GM20431 (cell line): Measurements from ENCODE around the gene AHRR.
"Not testable (repeated sequence)": the region's sequence is repeated elsewhere in the genome, so short reads cannot be mapped to it uniquely, and the experiment has no call there.

Experiments
- in situ Hi-C: fragments of 300-500 bp; cut with MseI, MboI; formaldehyde crosslinking; loops from one replicate; pipeline ENCODE4 v1.15.0; 2020; ENCODE audit warnings: low sequenced_read_pairs; ENCODE audit not compliant: unreplicated experiment

The AHRR gene

GRCh38 chr5:403995-404394 is 82.5 kb downstream of the AHRR start:
- in situ Hi-C loops = no loop called here

DNA sequence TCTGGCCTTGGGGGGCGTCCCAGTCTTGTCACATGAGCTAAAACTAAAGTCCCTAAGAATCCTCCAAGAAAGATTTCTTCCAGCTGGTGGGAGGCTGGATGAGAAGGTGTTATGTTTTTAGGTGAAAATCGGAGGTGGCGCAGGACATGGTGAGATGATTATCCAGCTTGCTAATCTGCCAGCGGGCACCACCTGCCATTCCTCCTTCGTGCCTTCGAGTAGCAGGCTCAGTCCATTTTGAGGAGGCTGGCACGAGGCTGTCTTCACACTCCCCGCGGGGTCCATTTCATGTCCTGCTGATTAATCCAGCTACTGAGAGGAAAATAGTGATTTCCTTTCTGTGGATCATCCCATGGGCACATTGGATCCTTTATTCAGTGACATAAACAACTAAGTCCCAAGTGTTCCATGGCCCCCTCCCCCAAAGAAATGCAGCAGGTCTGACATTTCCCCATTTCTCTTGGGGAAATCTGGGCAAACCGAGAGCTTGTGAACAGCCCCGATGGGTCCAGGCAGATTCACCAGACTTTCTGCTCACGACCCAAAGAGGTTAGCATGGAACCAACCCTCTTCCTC is 83.2 kb downstream of the AHRR start:
- in situ Hi-C loops = no loop called here

DNA sequence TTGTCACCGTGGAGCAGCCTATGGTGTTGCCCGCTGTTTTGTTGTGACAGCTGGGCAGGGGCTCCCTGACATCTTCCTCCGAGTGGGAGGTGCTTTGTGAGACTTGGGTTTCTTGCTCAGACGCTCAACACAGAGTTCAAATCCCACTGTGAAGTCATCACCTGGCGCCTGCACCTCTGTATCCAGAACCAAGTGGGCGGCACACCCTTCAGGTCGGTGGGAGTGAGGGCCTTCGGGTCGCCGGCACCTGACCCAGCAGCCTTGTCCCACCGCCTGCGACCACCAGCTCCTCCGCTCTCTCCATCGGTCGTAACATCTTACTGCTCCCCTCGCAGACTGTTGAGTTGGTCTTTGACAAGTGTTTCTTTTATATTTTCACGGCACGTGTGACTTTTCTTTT is 83.9 kb downstream of the AHRR start:
- in situ Hi-C loops = no loop called here

- in situ Hi-C loops = no loop called here
Observed at GRCh38 chr5:406041-406440, 84.5 kb downstream of the AHRR start.

- in situ Hi-C loops = no loop called here
Observed at GRCh38 chr5:407051-407450, 85.5 kb downstream of the AHRR start.

- in situ Hi-C loops = no loop called here
Observed at GRCh38 chr5:407801-408268, 86.3 kb downstream of the AHRR start.

DNA sequence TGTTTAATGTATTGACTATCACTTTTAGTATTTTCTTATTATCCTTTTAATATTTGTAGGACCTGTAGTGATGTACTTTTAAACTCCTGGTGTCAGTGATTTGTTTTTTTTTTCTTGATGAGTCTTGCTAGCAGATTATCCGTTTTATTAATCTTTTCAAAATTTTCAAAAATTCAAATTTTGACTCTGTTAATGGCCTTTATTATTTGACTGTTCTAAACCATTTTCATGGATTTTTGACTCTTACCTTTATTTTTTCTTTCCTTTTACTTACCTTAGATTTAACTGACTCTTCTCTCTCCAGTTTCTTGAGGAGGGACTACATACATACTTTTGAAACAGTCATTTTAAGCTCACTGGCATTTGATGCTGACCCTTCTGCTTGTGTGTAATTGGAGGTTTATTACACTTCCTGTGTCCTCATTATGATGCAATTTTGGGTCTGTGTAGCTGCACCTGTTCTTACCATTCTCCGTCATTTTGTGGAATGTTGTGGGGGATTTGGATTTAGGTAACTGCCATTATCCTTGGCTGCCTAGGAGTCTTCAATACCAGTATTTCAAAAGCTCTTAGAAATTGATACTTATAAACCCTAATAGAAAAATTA is 89.5 kb downstream of the AHRR start:
- in situ Hi-C loops = no loop called here

DNA sequence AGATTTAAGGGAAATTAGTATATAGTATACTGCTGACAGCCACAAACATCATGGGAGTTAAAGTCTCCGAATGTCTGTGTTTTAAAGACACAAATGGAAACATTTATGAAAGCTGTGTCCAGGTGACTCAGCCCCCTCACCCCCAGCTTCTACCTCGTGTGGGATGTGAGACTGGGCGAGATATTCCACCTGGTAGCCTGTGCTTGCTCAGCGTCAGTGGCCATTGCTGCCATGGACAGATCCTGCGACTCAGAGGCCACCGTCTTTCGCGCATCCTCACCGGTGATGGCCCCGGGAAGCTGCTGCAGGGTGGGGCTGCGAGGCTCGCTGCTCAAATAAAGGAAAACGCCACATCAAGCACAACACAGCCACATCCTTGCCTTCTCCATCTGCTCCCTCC is 90.2 kb downstream of the AHRR start:
- in situ Hi-C loops = no loop called here

DNA sequence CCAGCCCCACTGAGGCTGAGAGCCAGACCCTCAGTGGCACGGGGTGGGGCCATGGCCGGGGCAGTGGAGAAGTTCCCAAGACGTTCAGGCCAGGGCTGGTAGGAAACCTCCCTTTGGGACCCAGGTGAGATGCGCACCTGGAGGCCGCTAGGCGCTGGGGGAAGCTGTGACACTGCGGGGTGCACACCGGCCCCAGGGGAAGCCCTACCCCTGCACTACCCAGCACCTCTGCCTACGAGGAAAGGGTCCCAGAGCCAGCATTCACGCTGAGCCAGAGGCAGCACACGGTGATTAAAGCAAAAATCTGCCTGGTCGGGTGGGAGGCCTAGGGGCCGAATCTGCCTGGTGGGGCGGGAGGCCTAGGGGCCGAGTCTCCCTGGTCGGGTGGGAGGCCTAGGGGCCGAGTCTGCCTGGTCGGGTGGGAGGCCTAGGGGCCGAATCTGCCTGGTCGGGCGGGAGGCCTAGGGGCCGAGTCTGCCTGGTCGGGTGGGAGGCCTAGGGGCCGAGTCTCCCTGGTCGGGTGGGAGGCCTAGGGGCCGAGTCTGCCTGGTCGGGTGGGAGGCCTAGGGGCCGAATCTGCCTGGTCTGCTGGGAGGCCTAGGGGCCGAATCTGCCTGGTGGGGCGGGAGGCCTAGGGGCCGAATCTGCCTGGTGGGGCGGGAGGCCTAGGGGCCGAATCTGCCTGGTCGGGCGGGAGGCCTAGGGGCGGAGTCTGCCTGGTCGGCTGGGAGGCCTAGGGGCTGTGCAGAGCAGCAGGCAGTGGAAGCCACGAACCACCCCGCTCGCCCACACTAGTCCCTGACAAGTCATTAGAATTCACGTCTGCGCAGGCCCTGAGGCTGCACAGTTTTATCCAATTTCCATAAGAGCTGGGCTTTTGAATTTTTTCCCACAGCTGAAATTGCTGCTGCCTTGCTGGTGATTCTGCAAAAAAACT is 93.7 kb downstream of the AHRR start:
- in situ Hi-C loops = not testable (repeated sequence)

DNA sequence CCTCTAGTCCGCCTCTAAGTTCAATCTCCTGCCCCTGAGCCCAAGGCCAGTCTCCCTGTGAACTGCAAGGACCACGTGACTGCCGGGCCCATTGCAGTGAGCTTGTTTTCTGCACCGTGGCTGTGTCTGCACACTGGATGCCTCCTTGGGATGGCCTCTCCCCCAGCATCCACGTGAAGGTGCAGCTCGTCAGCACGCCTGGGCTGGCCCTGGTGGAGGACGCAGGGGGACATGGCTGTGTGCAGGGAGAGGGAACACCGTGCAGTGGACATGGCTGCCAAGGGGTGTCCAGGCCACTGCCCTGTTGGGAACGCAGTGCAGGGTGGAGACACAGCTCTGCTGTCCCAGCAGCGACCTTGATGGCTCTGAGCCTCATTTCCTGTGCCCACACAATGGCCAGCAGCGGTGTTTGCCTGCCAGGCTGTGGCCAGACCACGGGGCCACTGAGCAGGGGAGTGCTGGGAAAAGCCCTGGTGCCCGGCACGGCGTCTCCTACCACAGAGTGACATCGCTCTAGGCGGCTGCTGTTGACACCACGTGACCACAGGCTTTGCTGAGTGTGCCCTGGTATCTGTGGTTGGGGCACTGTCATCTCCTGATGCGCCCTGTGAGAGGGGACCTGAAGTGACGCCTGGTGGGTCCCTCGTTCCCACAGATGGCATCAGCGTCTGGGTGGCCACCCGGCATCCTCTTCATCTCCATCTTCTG is 94.6 kb downstream of the AHRR start:
- in situ Hi-C loops = no loop called here

DNA sequence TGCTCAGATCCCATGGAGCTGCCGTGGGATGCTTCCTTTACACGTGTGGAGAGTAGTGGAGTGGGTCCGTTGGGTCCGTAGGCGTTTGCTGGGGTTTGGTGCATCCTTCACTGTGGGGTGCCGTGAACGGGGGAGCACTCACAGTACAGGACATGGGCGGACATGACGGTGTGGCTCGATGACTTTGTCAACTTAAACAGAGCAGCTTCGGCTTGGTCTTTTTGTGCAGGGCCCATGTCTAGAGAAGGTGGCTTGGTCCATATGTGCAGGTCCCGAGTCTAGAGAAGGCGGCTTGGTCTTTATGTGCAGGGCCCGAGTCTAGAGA is 95.1 kb downstream of the AHRR start:
- in situ Hi-C loops = no loop called here

- in situ Hi-C loops = no loop called here
Observed at GRCh38 chr5:417301-418161, 96.0 kb downstream of the AHRR start.

GRCh38 chr5:418162-419121 is 96.9 kb downstream of the AHRR start:
- in situ Hi-C loops = no loop called here

DNA sequence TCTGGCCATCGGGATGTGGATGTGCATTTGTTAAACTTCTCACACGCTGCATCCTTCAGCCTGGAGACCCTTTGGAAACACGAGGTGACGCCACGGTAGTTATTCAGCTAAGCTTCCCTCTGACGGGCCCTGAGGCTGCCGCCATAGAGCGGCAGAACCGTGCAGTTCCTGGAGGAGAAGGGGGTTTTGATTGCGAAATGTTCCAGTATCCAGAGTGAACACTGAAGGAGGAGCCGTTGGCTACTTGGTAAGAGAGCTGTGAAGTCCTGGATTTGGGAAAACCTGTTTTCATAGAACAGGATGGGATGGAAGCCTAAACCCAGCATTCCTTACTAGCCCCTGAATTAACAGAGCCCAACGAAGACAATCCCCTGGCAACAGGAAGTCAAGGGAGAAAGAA is 98.5 kb downstream of the AHRR start:
- in situ Hi-C loops = no loop called here

DNA sequence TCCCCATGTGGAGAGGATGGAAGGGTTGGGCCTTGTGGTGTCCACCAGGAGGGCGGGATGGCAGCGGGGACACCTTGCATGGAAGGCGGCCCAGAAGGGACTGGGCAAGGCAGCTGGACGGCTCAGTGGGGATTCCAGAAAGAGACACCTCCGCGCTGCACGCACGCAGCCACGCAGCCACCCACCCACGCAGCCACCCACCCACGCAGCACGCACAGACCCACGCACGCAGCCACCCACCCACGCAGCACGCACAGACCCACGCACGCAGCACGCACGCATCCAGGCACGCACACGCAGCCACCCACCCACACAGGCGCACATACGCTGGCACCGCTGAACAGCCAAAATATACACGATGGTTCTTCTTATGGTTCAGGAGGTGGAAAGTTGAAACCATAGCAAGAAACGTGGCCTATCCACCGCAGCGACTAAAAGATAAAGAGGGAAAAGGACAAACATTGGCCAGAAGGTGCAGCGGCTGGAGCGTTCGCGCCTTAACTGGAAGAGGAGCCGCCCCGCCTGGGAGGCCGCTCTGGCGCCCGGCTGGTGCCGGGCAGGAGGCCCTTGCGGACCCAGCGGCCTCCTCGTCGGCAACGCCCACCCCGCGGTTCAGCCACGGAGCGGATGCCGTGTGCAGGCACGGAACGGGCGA is 99.2 kb downstream of the AHRR start:
- in situ Hi-C loops = no loop called here

DNA sequence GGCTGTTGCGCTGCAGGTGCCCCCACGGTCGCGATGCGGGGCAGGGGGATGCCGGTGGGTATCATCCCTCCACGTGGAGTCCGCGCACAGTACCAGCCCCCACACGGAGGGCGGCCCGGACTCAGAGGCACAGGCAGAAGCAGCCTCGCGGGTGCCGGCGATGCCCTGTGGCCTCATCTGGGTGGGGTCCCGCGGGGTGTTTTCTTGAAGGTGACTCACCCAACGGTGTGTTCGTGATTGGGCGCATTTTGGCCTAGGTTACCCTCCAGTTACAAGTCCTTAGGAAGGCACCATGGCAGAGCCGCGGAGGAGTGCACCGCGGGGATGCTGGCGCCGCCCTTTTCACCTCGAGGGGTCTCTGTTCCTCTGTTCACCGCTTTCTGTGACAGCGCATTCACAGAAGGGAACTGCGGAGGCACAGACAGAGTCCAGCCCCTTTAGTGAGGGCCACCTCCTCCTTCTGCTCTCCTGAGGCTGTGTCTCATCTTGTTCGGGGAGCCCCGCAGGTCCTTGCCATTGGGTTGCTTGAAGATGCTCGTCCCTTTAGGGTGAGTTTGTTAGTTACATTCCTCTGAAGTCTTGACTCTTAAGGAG is 99.9 kb downstream of the AHRR start:
- in situ Hi-C loops = no loop called here

- in situ Hi-C loops = no loop called here
Observed at GRCh38 chr5:421901-422300, 100.4 kb downstream of the AHRR start.
